ENCODE results near the gene TP53I3. TPM values are rescaled to one million over a fixed set of nuclear protein-coding genes. Genes with fewer than 3 reads are reported as not detected.

TP53I3 gene
- total RNA-seq, 3 donors from 2014 or later: 19.2 to 24.3 (median 19.6) TPM

DNA sequence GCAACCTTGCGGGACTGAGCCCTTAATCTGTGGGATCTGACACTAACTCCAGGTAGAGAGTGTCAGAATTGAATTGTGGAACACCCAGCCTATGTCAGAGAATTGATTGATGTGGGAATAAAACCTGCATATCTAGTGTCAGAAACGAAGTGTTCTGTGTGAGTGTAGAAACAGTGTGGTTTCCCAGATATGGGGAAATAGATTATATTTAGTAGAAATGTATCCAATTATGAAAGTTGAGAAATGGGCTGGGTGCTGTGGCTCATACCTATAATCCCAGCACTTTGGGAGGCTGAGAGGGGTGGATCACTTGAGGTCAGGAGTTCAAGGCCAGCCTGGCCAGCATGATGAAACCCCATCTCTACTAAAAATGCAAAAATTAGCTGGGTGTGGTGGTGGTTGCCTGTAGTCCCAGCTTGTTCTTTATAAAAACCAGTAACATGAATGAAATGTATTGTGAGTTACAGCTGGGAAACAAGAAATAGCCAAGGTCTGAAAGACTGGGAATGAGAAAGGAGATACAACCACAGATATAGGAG lies 4.3 kb upstream of the TP53I3 start:
- no peaks in the 10 kb centered on the region for H3K27me3 ChIP-seq
- H3K36me3 ChIP-seq: no peaks in the 10 kb centered on the region
- DNase-seq (ENCODE audit: low spot score in 2 of 2): no peak
- no peak overlapping the region for H3K27ac ChIP-seq
- intact Hi-C loops (cut with DNase I; ENCODE audit: low total_unique reads): no loop called here
- H3K4me1 ChIP-seq: no peaks in the 10 kb centered on the region
- H3K4me3 ChIP-seq: no peak overlapping the region
- no peak for TF ChIP-seq POLR2A (IDR thresholded peaks at IDR 0.05)
- no peak for TF ChIP-seq POLR2AphosphoS5 (IDR thresholded peaks at IDR 0.05)
- no peak for TF ChIP-seq CTCF (IDR thresholded peaks at IDR 0.05)
- no peaks in the 10 kb centered on the region for H3K9me3 ChIP-seq

- no peak for TF ChIP-seq CTCF (IDR thresholded peaks at IDR 0.05)
- intact Hi-C loops (cut with DNase I; ENCODE audit: low total_unique reads): no loop called here
- Histone ChIP-seq H3K4me3 (no peak overlapping the region), H3K4me1 (peaks cover 0 to 5% of the 10 kb centered on the region in 2 donors), H3K36me3 (no peaks in the 10 kb centered on the region), H3K27ac (no peak overlapping the region), H3K9me3 (no peaks in the 10 kb centered on the region), H3K27me3 (no peaks in the 10 kb centered on the region)
- no peak for DNase-seq (ENCODE audit: low spot score in 2 of 2)
Observed at GRCh38 chr2:24087032-24087431, 2.4 kb upstream of the TP53I3 start.

DNA sequence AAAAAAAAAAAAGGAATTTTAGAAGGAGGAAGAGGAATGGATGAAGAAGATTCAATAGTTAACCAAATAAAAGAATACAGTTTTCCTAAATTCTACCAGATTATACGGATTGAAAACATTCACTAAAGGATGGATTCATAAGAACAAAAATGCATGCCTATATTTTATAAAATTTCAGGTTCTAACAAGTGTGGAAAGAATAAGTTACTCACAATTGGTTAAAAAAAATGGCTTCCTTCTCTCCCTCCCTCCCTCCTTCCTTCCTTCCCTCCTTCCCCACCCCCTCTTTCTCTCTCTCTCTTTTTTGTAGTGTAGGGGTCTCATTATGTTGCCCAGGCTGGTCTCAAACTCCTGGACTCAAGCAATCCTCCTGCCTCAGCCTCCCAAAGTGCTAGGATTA lies 1.6 kb upstream of the TP53I3 start:
- TF ChIP-seq CTCF (IDR thresholded peaks at IDR 0.05) (no peak), POLR2AphosphoS5 (IDR thresholded peaks at IDR 0.05) (no peak)
- intact Hi-C loops (cut with DNase I; ENCODE audit: low total_unique reads): no loop called here

DNA sequence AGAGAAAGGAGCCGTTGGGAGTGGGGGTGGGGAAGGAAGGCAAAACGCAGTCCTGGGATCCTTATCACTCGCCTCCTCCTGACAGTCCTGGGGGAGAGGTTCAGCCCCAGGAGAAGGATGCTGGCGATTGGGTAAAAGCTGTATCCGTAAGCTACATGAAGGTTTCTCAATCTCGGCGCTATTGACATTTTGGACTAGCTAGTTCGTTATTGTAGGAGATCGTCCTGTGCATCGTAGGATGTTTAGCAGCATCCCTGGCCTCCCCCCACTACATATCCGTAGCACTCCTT lies 511 bp upstream of the TP53I3 start:
- Histone ChIP-seq H3K9me3 (no peaks in the 10 kb centered on the region), H3K27ac (peak overlapping the region; percentile 84 to 93)
- TF ChIP-seq POLR2AphosphoS5 (IDR thresholded peaks at IDR 0.05) (no peak), POLR2A (IDR thresholded peaks at IDR 0.05) (no peak), CTCF (IDR thresholded peaks at IDR 0.05) (no peak)

More for the DNA sequence above, 1.6 kb upstream of the TP53I3 start:
- Histone ChIP-seq H3K27ac (no peak overlapping the region), H3K4me3 (no peak overlapping the region), H3K27me3 (no peaks in the 10 kb centered on the region), H3K36me3 (no peaks in the 10 kb centered on the region), H3K4me1 (peaks cover 0 to 5% of the 10 kb centered on the region in 2 donors), H3K9me3 (no peaks in the 10 kb centered on the region)
- no peak for DNase-seq (ENCODE audit: low spot score in 2 of 2)

GRCh38 chr2:24083567-24084385 lies 858 bp downstream of the TP53I3 start:
- Histone ChIP-seq H3K9me3 (no peaks in the 10 kb centered on the region), H3K27ac (peak overlapping the region; percentile 84 to 93), H3K4me3 (peak overlapping the region; percentile 58 to 71 (median 66)), H3K4me1 (peaks cover 0 to 5% of the 10 kb centered on the region in 2 donors), H3K36me3 (no peaks in the 10 kb centered on the region), H3K27me3 (no peaks in the 10 kb centered on the region)
- no peak for DNase-seq (ENCODE audit: low spot score in 2 of 2)
- no peak for TF ChIP-seq POLR2AphosphoS5 (IDR thresholded peaks at IDR 0.05)
- TF ChIP-seq POLR2A (IDR thresholded peaks at IDR 0.05): no peak
- TF ChIP-seq CTCF (IDR thresholded peaks at IDR 0.05): no peak
- intact Hi-C loops (cut with DNase I; ENCODE audit: low total_unique reads): loop anchor here (5.0 kb wide), 1 partner anchor 1026 kb away; no protein-coding TSS in a partner anchor

More for the DNA sequence above, 511 bp upstream of the TP53I3 start:
- Histone ChIP-seq H3K4me3 (peak overlapping the region; percentile 58 to 71 (median 66)), H3K36me3 (no peaks in the 10 kb centered on the region), H3K4me1 (peaks cover 0 to 5% of the 10 kb centered on the region in 2 donors), H3K27me3 (no peaks in the 10 kb centered on the region)
- intact Hi-C loops (cut with DNase I; ENCODE audit: low total_unique reads): no loop called here
- DNase-seq (ENCODE audit: low spot score in 2 of 2): no peak

Measured in breast epithelium (tissue), 4 donors.